Left lung (tissue), 10 donors: Measurements from ENCODE around the gene LRMDA. TPM values are rescaled to one million over a fixed set of nuclear protein-coding genes. Genes with fewer than 3 reads are reported as not detected.
A peak's percentile ranks its signal among the peaks of the same experiment; 100 is the strongest.

Experiments
- ATAC-seq: fragments of 200-7000 bp; cut with Tn5 transposase; one replicate; pipeline ENCODE4 v1.9.1; 2020; ENCODE audit warnings: moderate library complexity
- DNase-seq, 4 donors: peaks; one replicate each; pipeline ENCODE4 v3.0.0-alpha.2; 2013 to 2020
- H3K27ac ChIP-seq, 2 donors: fragments of 200-600 bp; sonication (generic) in 1 of 2; one replicate each; pipeline versions ENCODE4 v1.5.0 to v1.8.0; 2020 to 2021
- H3K27me3 ChIP-seq, 2 donors: fragments of 200-600 bp; sonication (generic) in 1 of 2; one replicate each; pipeline versions ENCODE4 v1.5.0 to v1.8.0; 2020 to 2021
- H3K36me3 ChIP-seq, 2 donors: fragments of 200-600 bp; sonication (generic) in 1 of 2; one replicate each; pipeline versions ENCODE4 v1.5.0 to v1.8.0; 2020 to 2021
- H3K4me1 ChIP-seq, 2 donors: fragments of 200-600 bp; one replicate each; pipeline ENCODE4 v1.8.0; 2021
- H3K4me3 ChIP-seq, 2 donors: fragments of 200-600 bp; sonication (generic) in 1 of 2; one replicate each; pipeline versions ENCODE4 v1.5.0 to v1.8.0; 2020 to 2021; ENCODE audit warnings: mild to moderate bottlenecking in 1 of 2
- H3K9me3 ChIP-seq, 2 donors: fragments of 200-600 bp; sonication (generic) in 1 of 2; one replicate each; pipeline versions ENCODE4 v1.5.0 to v1.8.0; 2020 to 2021
- CTCF ChIP-seq, 2 donors: fragments of 200-600 bp; sonication (generic) in 1 of 2; IDR thresholded peaks; one replicate each; pipeline versions ENCODE4 v1.5.0 to v1.8.0; 2021; ENCODE audit warnings: antibody characterized with exemption in 2 of 2
- intact Hi-C, 2 donors: fragments of 100-400 bp; cut with DNase I; formaldehyde crosslinking; loops; one replicate each; pipeline versions ENCODE4 v1.11.2 to v1.14.2; 2022
- polyA plus RNA-seq, 6 donors: library from polyadenylated mRNA; unstranded; fragments of 120-200 nt; gene quantifications; one replicate each; pipeline ENCODE4 v1.2.1, GENCODE V29; 2013; ENCODE audit not compliant: insufficient read length in 6 of 6
- total RNA-seq, 2 donors: library from RNA; stranded (reverse); fragmentation: NEBNext Ultra II Directional; extraction: Animal tissue kit (Norgen Biotek cat#: 25700); gene quantifications; one replicate each; pipeline ENCODE4 v1.2.1, GENCODE V29; 2021
- donor health status: DM: no; HTN: yes; CAD: no.
- donor health status: DM: no; HTN: no; CAD: no.

Gene LRMDA
- total and polyA plus RNA-seq, 8 donors, result 13.9 to 23.6 (median 18.7) TPM

GRCh38 chr10:76231286-76231934 lies 800.0 kb downstream of the LRMDA start:
- no peak for TF ChIP-seq CTCF (IDR thresholded peaks at IDR 0.05)
- no peaks in the 10 kb centered on the region for H3K36me3 ChIP-seq
- intact Hi-C loops, result no loop called here
- H3K4me1 ChIP-seq, result peaks cover 0 to 8% of the 10 kb centered on the region in 2 donors
- DNase-seq, result peak in 2 of 4 donors; percentile 73 to 78
- ATAC-seq, result peak; percentile 42
- H3K27ac ChIP-seq, result no peak overlapping the region
- no peaks in the 10 kb centered on the region for H3K9me3 ChIP-seq
- no peak overlapping the region for H3K4me3 ChIP-seq
- H3K27me3 ChIP-seq, result no peaks in the 10 kb centered on the region

GRCh38 chr10:76234499-76235226 lies 803.2 kb downstream of the LRMDA start:
- no peak for TF ChIP-seq CTCF (IDR thresholded peaks at IDR 0.05)
- ATAC-seq (peak; percentile 81), DNase-seq (no peak)
- no peaks in the 10 kb centered on the region for H3K36me3 ChIP-seq
- no peak overlapping the region for H3K4me3 ChIP-seq
- peak overlapping the region in 1 of 2 donors; percentile 9 for H3K27ac ChIP-seq
- no peaks in the 10 kb centered on the region for H3K9me3 ChIP-seq
- peaks cover 0 to 8% of the 10 kb centered on the region in 2 donors for H3K4me1 ChIP-seq
- intact Hi-C loops, result no loop called here
- no peaks in the 10 kb centered on the region for H3K27me3 ChIP-seq

- Histone ChIP-seq H3K4me1 (peaks cover 0 to under 1% of the 10 kb centered on the region in 2 donors), H3K4me3 (no peak overlapping the region), H3K27ac (no peak overlapping the region), H3K9me3 (no peaks in the 10 kb centered on the region), H3K27me3 (no peaks in the 10 kb centered on the region), H3K36me3 (no peaks in the 10 kb centered on the region)
- no peak for TF ChIP-seq CTCF (IDR thresholded peaks at IDR 0.05)
- DNase-seq, result no peak
- ATAC-seq, result no peak
- intact Hi-C loops, result no loop called here
Observed at GRCh38 chr10:76236356-76236755, 804.9 kb downstream of the LRMDA start.

GRCh38 chr10:76242956-76243355 lies 811.5 kb downstream of the LRMDA start:
- H3K36me3 ChIP-seq, result no peaks in the 10 kb centered on the region
- no peaks in the 10 kb centered on the region for H3K9me3 ChIP-seq
- no peak for TF ChIP-seq CTCF (IDR thresholded peaks at IDR 0.05)
- no peak overlapping the region for H3K4me3 ChIP-seq
- H3K27me3 ChIP-seq, result no peaks in the 10 kb centered on the region
- DNase-seq, result no peak
- intact Hi-C loops, result no loop called here
- no peak overlapping the region for H3K27ac ChIP-seq
- H3K4me1 ChIP-seq, result no peaks in the 10 kb centered on the region
- no peak for ATAC-seq

GRCh38 chr10:76244061-76244686 lies 812.8 kb downstream of the LRMDA start:
- no peak overlapping the region for H3K27ac ChIP-seq
- no peak overlapping the region for H3K4me3 ChIP-seq
- no peaks in the 10 kb centered on the region for H3K36me3 ChIP-seq
- H3K9me3 ChIP-seq, result no peaks in the 10 kb centered on the region
- H3K4me1 ChIP-seq, result no peaks in the 10 kb centered on the region
- TF ChIP-seq CTCF (IDR thresholded peaks at IDR 0.05), result no peak
- intact Hi-C loops, result no loop called here
- DNase-seq (peak in 2 of 4 donors; percentile 93 to 95), ATAC-seq (peak; percentile 61)
- H3K27me3 ChIP-seq, result no peaks in the 10 kb centered on the region
